Gastroesophageal sphincter (tissue), 3 donors: ENCODE measurements around the gene C2orf76.

Experiments used
- CTCF ChIP-seq, 4 experiments: fragments of 200-600 bp in 2 of 4; fragments of 450-650 bp in 2 of 4; sonication (generic) in 1 of 4; IDR thresholded peaks; one replicate each; pipeline ENCODE4 v1.5.1; 2017 to 2019; ENCODE audit warnings: antibody characterized with exemption in 4 of 4, mild to moderate bottlenecking in 2 of 4, moderate library complexity in 2 of 4
- EP300 ChIP-seq: sonication (generic); formaldehyde crosslinking; IDR thresholded peaks from one replicate; pipeline ENCODE4 v1.6.1; 2017; ENCODE audit warnings: antibody characterized with exemption, mild to moderate bottlenecking
- POLR2A ChIP-seq, 2 donors: fragments of 450-650 bp; IDR thresholded peaks; one replicate each; pipeline ENCODE4 v1.6.1; 2017; ENCODE audit warnings: antibody characterized with exemption in 2 of 2, mild to moderate bottlenecking in 2 of 2, moderate library complexity in 1 of 2
- POLR2AphosphoS5 ChIP-seq: sonication (generic); formaldehyde crosslinking; IDR thresholded peaks from one replicate; pipeline ENCODE4 v1.6.1; 2017; ENCODE audit warnings: antibody characterized with exemption

GRCh38 chr2:119350311-119350998, 16.2 kb downstream of the C2orf76 start:
- no peak for TF ChIP-seq POLR2A (IDR thresholded peaks at IDR 0.05)
- no peak for TF ChIP-seq CTCF (IDR thresholded peaks at IDR 0.05)
- no peak for TF ChIP-seq POLR2AphosphoS5
- no peak for TF ChIP-seq EP300
